HPDE6-E6E7 (cell line): ENCODE results near the gene GRK1.
"Not testable (repeated sequence)": the region's sequence is repeated elsewhere in the genome, so short reads cannot be mapped to it uniquely, and the experiment has no call there.

Experiments used
- DNase-seq: peaks from one replicate; pipeline ENCODE4 v3.0.0; 2011; ENCODE audit warnings: missing footprints; ENCODE audit errors: extremely low spot score

The GRK1 gene

GRCh38 chr13:113665597-113666328 is 1.3 kb upstream of the GRK1 start:
- DNase-seq: no peak

GRCh38 chr13:113666329-113666670 is 719 bp upstream of the GRK1 start:
- no peak for DNase-seq

GRCh38 chr13:113667771-113668490 is 912 bp downstream of the GRK1 start:
- DNase-seq: no peak

GRCh38 chr13:113668491-113668971 is 1.5 kb downstream of the GRK1 start:
- DNase-seq: no peak

GRCh38 chr13:113669231-113669754 is 2.3 kb downstream of the GRK1 start:
- no peak for DNase-seq

GRCh38 chr13:113669755-113670341 is 2.8 kb downstream of the GRK1 start:
- DNase-seq: no peak

- DNase-seq: no peak
Measured at GRCh38 chr13:113670541-113670940, 3.5 kb downstream of the GRK1 start.

GRCh38 chr13:113671066-113672001 is 4.3 kb downstream of the GRK1 start:
- DNase-seq: no peak

DNA sequence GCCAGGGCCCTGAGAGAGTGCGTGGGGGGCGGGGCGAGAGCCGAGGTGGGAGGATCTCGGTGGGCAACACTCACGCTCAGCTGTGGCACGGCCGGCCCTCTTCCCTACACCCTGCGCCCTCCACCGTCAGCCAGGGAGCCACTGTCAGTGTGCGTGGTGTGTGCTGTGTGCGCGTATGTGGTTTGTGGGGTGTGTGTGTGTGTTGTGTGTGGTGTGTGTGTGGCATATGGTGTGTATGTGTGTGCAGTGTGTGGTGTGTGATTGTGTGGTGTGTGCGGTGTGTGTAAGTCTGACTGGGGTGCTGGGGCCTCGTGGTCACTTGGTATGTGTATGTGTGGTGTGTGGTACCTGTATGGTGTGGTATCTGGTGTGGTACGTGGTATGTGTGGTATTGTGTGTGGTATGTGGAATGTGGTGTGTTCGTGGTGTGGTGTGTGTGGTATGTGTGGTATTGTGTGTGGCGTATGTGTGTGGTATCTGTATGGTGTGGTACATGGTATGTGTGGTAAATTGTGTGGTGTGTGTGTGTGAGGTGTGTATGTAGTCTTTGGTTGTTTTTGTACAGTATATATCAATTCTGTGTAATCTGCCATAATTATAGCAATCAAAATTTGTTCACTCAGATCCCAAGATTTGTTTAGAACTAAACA is 5.1 kb downstream of the GRK1 start:
- no peak for DNase-seq

DNA sequence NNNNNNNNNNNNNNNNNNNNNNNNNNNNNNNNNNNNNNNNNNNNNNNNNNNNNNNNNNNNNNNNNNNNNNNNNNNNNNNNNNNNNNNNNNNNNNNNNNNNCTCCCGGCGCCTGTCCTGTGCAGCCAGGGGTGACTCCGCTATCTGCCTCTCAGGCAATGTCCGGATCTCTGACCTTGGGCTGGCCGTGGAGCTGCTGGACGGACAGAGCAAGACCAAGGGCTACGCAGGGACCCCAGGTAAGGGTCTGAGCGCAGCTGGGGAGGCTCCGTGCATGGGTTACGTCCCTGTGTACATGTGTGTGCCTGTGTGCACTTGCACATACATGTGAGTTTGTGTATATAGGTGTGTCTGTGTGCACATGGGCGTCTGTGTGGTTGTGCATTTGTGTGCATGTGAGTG is 55.9 kb downstream of the GRK1 start:
- DNase-seq: no peak

GRCh38 chr13:113723410-113724015 is 56.5 kb downstream of the GRK1 start:
- no peak for DNase-seq

GRCh38 chr13:113724016-113724758 is 57.2 kb downstream of the GRK1 start:
- DNase-seq: no peak

DNA sequence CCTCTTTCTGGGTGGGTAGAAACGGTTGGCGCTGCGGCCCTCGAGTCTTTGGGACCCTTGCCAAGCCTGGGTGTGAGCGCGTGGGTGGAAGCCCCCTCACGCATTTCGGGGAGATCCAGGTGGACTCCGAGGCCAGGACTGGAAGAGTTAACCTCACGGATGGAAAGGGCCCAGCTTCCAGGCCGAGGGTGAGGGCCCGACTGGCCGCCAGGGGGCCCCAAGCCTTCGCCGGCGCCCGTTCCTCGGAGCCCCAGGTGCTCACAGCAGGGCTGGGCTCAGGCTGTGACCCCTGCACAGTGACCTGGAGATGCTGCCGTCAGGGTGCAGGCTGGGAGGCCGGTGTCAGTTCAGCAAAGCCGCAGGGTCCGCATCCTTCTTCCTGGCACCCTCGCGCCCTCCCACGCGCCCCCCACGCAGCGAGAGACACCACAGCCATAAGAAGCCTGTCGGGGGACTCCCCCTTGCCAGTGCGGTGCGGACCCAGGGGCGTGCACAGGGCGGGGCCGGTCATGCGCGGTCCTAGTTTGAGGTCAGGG is 57.8 kb downstream of the GRK1 start:
- DNase-seq: peak; percentile 29

- not testable (repeated sequence) for DNase-seq
Measured at GRCh38 chr13:113725329-113726105, 58.5 kb downstream of the GRK1 start.

DNA sequence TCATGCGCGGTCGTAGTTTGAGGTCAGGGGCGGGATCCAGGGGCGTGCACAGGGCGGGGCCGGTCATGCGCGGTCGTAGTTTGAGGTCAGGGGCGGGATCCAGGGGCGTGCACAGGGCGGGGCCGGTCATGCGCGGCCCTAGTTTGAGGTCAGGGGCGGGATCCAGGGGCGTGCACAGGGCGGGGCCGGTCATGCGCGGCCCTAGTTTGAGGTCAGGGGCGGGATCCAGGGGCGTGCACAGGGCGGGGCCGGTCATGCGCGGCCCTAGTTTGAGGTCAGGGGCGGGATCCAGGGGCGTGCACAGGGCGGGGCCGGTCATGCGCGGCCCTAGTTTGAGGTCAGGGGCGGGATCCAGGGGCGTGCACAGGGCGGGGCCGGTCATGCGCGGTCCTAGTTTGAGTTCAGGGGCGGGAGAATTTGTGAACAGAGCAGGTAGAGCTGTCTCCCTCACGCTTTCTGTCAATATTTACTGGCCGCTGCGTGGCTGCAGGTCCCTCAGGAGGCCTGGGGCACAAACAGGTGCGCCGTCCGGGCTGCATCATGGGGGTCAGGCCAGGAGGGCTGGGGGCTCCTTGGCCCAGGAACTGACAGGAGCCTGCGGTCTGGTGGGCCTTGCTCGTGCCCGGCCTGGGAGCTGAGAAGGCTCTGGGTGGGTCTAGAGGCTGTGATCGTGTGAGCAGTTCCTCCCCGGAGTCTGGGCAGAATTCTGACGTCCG is 59.2 kb downstream of the GRK1 start:
- not testable (repeated sequence) for DNase-seq

DNA sequence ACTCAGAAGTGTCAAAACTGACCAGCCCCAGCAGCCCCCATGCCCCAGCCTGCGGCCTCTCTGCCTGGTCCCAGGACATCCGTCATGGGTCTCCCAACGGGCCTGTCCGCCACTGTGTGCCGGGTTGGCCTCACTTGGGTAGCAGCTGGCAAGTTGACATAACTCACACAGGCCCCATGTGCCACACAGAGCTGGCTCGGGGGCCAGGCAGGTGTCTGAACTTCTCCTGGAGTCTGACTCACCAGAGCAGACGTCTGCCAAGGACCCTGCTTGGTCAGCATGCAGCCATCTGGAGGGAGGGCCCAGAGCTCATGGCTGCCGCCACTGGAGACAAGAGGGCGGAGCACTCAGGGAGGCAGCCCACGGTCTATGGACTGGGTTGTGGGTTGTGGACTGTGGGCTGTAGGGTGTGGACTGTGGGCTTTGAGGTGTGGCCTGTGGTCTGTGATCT is 60.0 kb downstream of the GRK1 start:
- DNase-seq: no peak

GRCh38 chr13:113728571-113729054 is 61.6 kb downstream of the GRK1 start:
- no peak for DNase-seq
